Activated CD8-positive, alpha-beta T cell treated with anti-CD3 and anti-CD28 coated beads for 36 hours (primary cell): Measurements from ENCODE around the gene KCNJ6. TPM values are rescaled to one million over a fixed set of nuclear protein-coding genes. Genes with fewer than 3 reads are reported as not detected.
"Not testable (repeated sequence)": the region's sequence is repeated elsewhere in the genome, so short reads cannot be mapped to it uniquely, and the experiment has no call there.

ENCODE experiments used
- ATAC-seq: fragments of 200-7000 bp; cut with Tn5 transposase; one replicate; pipeline ENCODE4 v1.10.0; 2021; ENCODE audit warnings: mild to moderate bottlenecking, moderate library complexity
- CTCF ChIA-PET: fragments of 350-600 bp; sonication (Branson Sonifier 250); formaldehyde crosslinking; loops from one replicate; lab custom pipeline; 2021; ENCODE audit warnings: antibody characterized with exemption; lab: Charles Lee
- POLR2A ChIA-PET: fragments of 350-600 bp; sonication (Branson Sonifier 250); formaldehyde crosslinking; loops from one replicate; lab custom pipeline; 2021; ENCODE audit warnings: antibody characterized with exemption; lab: Charles Lee
- DNase-seq: peaks from one replicate; pipeline ENCODE4 v3.0.0-alpha.2; 2020
- H3K27ac Mint-ChIP-seq: one replicate; pipeline ENCODE4 v1.8.0; 2021; ENCODE audit warnings: mild to moderate bottlenecking, mixed read lengths
- H3K27me3 Mint-ChIP-seq: one replicate; pipeline ENCODE4 v1.8.0; 2021; ENCODE audit warnings: mixed read lengths
- H3K36me3 Mint-ChIP-seq: one replicate; pipeline ENCODE4 v1.8.0; 2021; ENCODE audit warnings: low read depth, mixed read lengths
- H3K4me1 Mint-ChIP-seq: one replicate; pipeline ENCODE4 v1.8.0; 2021; ENCODE audit warnings: low read depth, mixed read lengths
- H3K4me3 Mint-ChIP-seq: one replicate; pipeline ENCODE4 v1.8.0; 2021; ENCODE audit warnings: mild to moderate bottlenecking, moderate library complexity, mixed read lengths
- H3K9me3 Mint-ChIP-seq: one replicate; pipeline ENCODE4 v1.8.0; 2021; ENCODE audit warnings: mixed read lengths
- CTCF ChIP-seq: fragments of 200-600 bp; IDR thresholded peaks from one replicate; pipeline ENCODE4 v1.8.0; 2022; ENCODE audit warnings: antibody characterized with exemption, mild to moderate bottlenecking
- intact Hi-C: fragments of 100-400 bp; cut with micrococcal nuclease; formaldehyde crosslinking; loops from one replicate; pipeline ENCODE4 v1.10.0; 2022
- total RNA-seq, 2 experiments: library from RNA; stranded (reverse); gene quantifications; one replicate each; pipeline ENCODE4 v1.2.3, GENCODE V29; 2021

KCNJ6 gene
- total RNA-seq, 2 experiments from 2014 or later, result not detected

GRCh38 chr21:37595944-37596343 lies 320.3 kb downstream of the KCNJ6 start:
- H3K27me3 Mint-ChIP-seq, result peaks cover 9% of the 10 kb centered on the region
- no peak for ATAC-seq
- no peak for TF ChIP-seq CTCF

DNA sequence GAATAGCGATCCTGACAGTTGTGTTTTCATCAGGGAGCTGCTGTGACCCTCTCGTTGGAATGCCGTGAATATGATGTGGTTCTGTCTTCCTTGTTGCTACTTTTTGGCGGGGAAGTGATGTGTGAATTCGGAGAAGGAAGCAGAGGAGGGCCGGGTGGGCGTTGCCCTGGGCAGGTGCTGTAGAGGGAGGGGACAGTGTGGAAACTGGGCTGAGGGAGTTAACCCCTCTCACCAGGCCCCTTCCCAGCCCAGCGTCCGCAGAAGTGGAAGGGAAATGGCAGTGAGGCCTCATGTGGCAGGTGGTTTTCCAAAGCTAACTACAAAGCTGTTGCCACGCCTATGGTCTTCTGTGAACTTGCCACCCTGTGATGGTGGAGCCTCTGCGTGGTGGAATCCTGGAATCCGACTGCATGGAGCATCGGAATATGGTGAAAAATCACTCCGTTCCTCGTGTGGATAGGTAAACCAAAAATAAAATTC lies 321.7 kb downstream of the KCNJ6 start:
- ATAC-seq (no peak), DNase-seq (no peak)
- no peak for TF ChIP-seq CTCF
- H3K27ac Mint-ChIP-seq, result no peak overlapping the region
- no peak overlapping the region for H3K4me3 Mint-ChIP-seq
- H3K4me1 Mint-ChIP-seq, result no peaks in the 10 kb centered on the region
- peaks cover 9% of the 10 kb centered on the region for H3K27me3 Mint-ChIP-seq
- no peaks in the 10 kb centered on the region for H3K36me3 Mint-ChIP-seq
- CTCF ChIA-PET, result no interaction called here
- POLR2A ChIA-PET, result no interaction called here
- intact Hi-C loops, result no loop called here
- no peaks in the 10 kb centered on the region for H3K9me3 Mint-ChIP-seq

More at GRCh38 chr21:37595944-37596343, 320.3 kb downstream of the KCNJ6 start:
- Mint-ChIP-seq H3K4me3 (no peak overlapping the region), H3K36me3 (no peaks in the 10 kb centered on the region), H3K4me1 (no peaks in the 10 kb centered on the region), H3K9me3 (no peaks in the 10 kb centered on the region), H3K27ac (no peak overlapping the region)
- ChIA-PET CTCF (no interaction called here), POLR2A (no interaction called here)
- intact Hi-C loops, result no loop called here
- no peak for DNase-seq

GRCh38 chr21:37593740-37594471 lies 322.4 kb downstream of the KCNJ6 start:
- DNase-seq, result no peak
- Mint-ChIP-seq H3K4me3 (no peak overlapping the region), H3K4me1 (no peaks in the 10 kb centered on the region), H3K27me3 (peaks cover 9% of the 10 kb centered on the region), H3K27ac (no peak overlapping the region), H3K36me3 (no peaks in the 10 kb centered on the region), H3K9me3 (no peaks in the 10 kb centered on the region)
- no peak for ATAC-seq
- no peak for TF ChIP-seq CTCF
- CTCF ChIA-PET, result no interaction called here
- POLR2A ChIA-PET, result no interaction called here
- intact Hi-C loops, result no loop called here

DNA sequence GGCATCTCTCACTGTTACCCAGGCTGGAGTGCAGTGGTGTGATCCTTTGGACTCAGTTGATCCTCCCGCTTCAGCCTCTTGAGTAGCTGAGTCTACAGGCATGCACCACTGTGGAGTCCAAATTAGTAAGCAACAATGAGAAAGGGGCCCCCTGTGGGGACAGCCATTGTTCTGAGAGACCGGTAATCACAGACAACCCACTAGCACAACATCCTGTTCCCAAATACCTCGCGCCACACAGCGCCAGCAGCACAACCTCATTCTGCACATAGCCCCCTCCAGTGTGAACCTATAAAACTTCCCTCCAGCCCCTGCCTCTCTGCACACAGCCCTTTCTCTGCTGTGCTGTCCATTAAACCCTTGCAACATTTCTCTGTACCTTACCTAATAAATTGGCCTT lies 323.2 kb downstream of the KCNJ6 start:
- no peak for TF ChIP-seq CTCF
- intact Hi-C loops, result no loop called here
- Mint-ChIP-seq H3K4me3 (no peak overlapping the region), H3K9me3 (no peaks in the 10 kb centered on the region), H3K27me3 (peaks cover 2% of the 10 kb centered on the region), H3K4me1 (no peaks in the 10 kb centered on the region), H3K27ac (no peak overlapping the region), H3K36me3 (no peaks in the 10 kb centered on the region)
- POLR2A ChIA-PET, result no interaction called here
- CTCF ChIA-PET, result no interaction called here
- DNase-seq (peak; percentile 8), ATAC-seq (no peak)

- Mint-ChIP-seq H3K4me1 (no peaks in the 10 kb centered on the region), H3K27me3 (no peaks in the 10 kb centered on the region), H3K9me3 (no peaks in the 10 kb centered on the region), H3K4me3 (no peak overlapping the region), H3K36me3 (no peaks in the 10 kb centered on the region), H3K27ac (no peak overlapping the region)
- ChIA-PET CTCF (no interaction called here), POLR2A (no interaction called here)
- intact Hi-C loops, result no loop called here
- ATAC-seq (no peak), DNase-seq (no peak)
- TF ChIP-seq CTCF, result no peak
Measured at GRCh38 chr21:37592496-37592895, 323.8 kb downstream of the KCNJ6 start.

DNA sequence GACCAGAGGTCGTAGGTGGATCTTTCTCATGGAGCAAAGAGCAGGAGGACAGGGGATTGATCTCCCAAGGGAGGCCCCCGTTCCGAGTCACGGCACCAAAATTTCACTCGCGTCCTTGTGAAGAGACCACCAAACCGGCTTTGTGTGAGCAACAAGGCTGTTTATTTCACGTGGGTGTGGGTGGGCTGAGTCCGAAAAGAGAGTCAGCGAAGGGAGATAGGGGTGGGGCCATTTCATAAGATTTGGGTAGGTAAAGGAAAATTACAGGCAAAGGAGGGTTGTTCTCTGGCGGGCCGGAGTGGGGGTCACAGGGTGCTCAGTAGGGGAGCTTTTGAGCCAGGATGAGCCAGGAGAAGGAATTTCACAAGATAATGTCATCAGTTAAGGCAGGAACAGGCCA lies 324.3 kb downstream of the KCNJ6 start:
- CTCF ChIA-PET, POLR2A ChIA-PET, H3K4me3 Mint-ChIP-seq, H3K27ac Mint-ChIP-seq, H3K4me1 Mint-ChIP-seq, DNase-seq, intact Hi-C loops, H3K9me3 Mint-ChIP-seq, H3K36me3 Mint-ChIP-seq, ATAC-seq, H3K27me3 Mint-ChIP-seq: not testable (repeated sequence)

- H3K9me3 Mint-ChIP-seq, H3K4me1 Mint-ChIP-seq, H3K27me3 Mint-ChIP-seq, CTCF ChIA-PET, POLR2A ChIA-PET, H3K27ac Mint-ChIP-seq, intact Hi-C loops, ATAC-seq, H3K4me3 Mint-ChIP-seq, DNase-seq, H3K36me3 Mint-ChIP-seq: not testable (repeated sequence)
Measured at GRCh38 chr21:37590836-37591235, 325.4 kb downstream of the KCNJ6 start.
